Daoy (cell line): ENCODE measurements around the gene TNFSF12. TPM values are rescaled to one million over a fixed set of nuclear protein-coding genes. Genes with fewer than 3 reads are reported as not detected.

ENCODE experiments used
- DNase-seq: peaks from one replicate; pipeline ENCODE4 v3.0.0-alpha.2; 2015; ENCODE audit warnings: low read depth
- total RNA-seq: library from RNA; depleted of rRNA; stranded (reverse); fragments of >200 nt; shearing (Covaris generic); gene quantifications from 2 replicates; pipeline ENCODE4 v1.2.3, GENCODE V29; 2014

TNFSF12 gene
- total RNA-seq, 1 experiment from 2014 or later, result 6.4 TPM

DNA sequence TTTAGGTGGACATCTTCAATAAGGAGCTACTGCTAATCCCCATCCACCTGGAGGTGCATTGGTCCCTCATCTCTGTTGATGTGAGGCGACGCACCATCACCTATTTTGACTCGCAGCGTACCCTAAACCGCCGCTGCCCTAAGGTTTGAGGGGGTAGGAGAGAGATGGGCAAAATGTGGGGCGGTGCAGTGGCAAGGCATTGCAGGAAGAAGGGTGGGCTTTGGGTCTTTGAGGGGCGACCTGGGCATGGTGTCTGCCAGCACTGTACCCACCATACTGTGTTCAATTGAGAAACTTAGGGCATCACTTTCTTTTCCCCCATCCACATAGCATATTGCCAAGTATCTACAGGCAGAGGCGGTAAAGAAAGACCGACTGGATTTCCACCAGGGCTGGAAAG is 21.5 kb downstream of the TNFSF12 start:
- DNase-seq, result no peak

DNA sequence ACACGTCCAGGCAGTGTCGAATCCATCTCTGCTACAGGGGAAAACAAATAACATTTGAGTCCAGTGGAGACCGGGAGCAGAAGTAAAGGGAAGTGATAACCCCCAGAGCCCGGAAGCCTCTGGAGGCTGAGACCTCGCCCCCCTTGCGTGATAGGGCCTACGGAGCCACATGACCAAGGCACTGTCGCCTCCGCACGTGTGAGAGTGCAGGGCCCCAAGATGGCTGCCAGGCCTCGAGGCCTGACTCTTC is 23.4 kb downstream of the TNFSF12 start:
- DNase-seq, result no peak

DNA sequence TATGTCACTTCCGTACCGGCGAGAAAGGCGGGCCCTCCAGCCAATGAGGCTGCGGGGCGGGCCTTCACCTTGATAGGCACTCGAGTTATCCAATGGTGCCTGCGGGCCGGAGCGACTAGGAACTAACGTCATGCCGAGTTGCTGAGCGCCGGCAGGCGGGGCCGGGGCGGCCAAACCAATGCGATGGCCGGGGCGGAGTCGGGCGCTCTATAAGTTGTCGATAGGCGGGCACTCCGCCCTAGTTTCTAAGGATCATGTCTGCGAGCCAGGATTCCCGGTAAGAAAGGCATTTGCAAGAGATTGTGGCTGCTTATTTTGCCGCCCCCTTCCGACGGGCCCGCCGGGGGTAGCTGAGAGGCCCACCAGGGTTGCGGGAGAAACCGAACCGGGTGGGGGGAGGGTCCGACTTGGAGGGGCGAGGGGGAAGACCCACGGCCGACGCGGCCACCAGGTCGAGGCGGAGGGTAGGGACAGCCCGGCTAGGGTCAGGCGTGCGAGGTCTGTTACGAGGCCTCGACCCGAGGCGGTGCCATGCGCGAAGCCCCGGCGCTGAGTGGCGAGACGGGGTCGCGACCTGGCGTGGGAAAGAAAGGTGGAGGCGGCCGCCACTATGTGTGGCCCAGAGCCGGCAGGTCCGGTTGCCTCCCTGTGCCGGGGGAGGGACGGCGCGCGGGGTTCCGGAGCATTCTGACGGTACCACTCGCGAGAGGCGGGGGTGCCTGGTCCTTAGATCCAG is 23.9 kb downstream of the TNFSF12 start:
- DNase-seq, result peak; percentile 100

DNA sequence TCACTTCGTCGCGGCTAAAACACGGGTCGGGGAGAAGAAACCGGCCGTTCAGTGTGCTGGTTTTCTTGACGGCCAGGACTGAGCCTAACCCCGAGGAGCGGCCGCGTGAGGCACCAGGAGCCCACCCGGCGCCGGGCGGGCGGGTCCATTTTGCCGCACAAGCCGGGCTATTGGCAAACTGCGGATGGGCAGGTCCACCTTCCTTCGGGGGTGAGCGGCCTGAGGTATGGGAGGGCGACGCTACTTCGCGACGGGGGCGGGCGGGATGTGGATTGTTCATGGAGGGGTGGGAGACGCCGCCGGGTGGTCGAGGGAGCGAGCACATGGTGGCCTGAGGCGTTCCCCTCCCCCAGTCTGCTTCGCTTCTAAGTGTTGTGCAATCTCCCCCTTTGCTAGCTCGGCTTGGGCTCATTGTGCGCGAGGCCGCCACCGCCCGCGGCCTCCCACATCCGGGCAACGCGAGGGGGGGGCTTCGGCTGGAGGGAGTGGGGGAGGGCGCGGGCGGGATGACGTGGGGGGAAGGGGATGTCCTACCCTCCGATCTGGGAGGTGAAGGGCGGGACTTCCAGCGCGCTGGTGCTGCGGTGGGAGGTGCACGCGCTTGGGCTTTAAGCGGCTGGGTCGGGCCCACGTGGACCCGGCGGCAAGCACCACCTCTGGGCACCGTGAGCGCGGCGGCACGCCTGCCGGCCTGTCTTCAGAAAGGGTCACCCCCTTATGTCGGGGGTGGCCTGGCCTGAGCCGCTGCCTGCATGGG is 24.6 kb downstream of the TNFSF12 start:
- peak; percentile 94 for DNase-seq

DNA sequence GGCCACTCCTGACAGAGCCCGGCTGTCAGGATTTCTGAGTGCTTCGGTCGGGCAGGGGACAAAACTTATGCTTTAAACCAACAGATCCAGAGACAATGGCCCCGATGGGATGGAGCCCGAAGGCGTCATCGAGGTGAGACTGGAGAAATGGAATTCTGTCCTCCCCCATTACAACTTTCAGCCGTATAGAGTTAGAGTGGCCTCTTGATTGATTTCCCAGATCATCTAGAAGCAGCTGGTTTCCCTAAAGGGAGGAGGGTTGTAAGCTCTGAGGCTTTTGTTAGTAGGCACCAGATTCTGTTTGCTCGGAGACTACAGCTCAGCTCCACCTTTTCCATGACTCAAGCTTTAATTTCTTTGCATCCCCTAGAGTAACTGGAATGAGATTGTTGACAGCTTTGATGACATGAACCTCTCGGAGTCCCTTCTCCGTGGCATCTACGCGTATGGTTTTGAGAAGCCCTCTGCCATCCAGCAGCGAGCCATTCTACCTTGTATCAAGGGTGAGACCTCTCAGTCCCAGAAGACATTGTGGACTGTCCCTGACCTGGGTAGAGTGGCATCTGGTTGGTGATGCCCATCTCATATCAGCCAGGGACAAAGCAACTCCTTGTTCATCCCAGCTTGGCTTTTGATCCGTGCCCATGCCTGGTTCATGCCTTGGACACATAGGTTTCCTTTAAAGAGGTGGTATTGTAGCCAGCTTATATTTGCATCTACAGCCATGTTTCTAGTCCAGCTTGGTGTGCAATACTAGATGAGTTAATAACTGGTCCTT is 25.5 kb downstream of the TNFSF12 start:
- no peak for DNase-seq

DNA sequence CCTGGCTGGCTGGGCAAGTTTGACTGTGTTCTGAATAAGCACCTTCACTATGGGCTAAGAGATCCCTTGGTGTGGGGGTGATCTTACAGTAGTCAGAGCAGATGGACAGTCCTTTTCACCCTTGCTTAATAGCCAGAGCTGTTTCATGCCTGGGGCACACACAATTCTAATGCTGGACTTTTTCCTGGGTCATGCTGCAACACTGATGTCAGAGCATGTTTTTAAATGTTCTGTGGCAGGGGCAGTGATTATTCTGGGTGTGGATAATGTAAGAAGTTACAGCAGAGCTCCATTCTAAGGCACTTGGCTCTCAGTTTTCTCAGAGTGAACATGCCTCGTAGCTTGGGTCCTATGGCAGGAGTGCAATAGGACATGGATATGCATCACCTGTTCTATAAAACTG is 26.6 kb downstream of the TNFSF12 start:
- no peak for DNase-seq

DNA sequence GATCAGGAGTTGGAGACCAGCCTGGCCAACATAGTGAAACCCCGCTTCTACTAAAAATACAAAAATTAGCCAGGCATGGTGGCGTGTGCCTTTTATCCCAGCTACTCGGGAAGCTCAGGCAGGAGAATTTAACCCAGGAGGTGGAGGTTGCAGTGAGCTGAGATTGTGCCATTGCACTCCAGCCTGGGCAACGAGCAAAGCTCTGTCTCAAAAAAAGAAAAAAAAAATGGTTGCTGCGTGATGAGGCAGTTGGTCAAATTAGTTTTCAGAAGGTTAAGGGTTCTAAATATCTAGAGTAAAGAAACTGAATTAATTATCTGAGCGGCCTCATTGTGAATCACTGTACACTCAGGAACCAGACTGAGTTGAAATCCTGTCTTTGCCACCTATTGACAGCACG is 27.1 kb downstream of the TNFSF12 start:
- no peak for DNase-seq

DNA sequence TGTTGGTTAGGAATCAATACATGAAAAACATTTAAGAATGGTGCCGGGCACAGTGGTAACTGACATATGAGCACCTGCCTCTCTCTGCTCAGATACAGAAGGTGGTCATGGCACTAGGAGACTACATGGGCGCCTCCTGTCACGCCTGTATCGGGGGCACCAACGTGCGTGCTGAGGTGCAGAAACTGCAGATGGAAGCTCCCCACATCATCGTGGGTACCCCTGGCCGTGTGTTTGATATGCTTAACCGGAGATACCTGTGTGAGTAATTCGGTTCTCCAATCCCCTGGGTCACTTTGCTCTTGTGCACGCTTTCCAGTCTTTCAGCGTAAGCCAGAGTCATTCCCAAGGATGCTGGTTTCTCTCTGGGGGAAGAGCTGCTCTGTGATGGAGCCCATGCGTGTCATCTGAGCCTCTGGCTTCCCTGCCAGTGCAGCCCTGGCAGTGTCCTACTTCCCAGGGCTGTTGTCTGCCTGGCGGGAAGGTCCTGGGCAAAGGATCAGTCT is 27.6 kb downstream of the TNFSF12 start:
- no peak for DNase-seq

DNA sequence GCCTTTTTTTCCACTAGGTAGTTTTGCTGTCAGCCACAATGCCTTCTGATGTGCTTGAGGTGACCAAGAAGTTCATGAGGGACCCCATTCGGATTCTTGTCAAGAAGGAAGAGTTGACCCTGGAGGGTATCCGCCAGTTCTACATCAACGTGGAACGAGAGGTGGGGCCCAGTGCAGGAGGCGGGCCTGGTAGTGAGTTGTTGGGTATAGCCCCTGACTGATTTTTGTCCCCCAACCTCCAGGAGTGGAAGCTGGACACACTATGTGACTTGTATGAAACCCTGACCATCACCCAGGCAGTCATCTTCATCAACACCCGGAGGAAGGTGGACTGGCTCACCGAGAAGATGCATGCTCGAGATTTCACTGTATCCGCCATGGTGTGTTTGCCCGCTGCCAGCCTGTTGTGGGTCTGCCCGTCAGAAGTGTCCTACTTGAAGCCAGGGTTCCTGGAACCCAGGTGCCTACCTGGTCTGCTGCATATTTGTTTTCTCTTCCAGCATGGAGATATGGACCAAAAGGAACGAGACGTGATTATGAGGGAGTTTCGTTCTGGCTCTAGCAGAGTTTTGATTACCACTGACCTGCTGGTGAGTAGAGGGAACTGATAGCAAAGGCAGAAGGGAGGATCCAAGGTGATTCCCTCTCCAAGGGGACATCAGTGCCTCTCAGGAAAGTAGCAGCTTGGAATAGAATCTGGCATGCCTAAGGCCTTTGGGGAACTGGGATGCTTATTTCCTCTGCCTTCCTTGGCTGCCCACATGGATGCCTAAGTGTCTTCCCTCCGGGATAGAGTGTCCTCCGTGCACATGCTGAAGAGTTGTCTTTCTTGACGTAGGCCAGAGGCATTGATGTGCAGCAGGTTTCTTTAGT is 28.7 kb downstream of the TNFSF12 start:
- DNase-seq, result no peak

DNA sequence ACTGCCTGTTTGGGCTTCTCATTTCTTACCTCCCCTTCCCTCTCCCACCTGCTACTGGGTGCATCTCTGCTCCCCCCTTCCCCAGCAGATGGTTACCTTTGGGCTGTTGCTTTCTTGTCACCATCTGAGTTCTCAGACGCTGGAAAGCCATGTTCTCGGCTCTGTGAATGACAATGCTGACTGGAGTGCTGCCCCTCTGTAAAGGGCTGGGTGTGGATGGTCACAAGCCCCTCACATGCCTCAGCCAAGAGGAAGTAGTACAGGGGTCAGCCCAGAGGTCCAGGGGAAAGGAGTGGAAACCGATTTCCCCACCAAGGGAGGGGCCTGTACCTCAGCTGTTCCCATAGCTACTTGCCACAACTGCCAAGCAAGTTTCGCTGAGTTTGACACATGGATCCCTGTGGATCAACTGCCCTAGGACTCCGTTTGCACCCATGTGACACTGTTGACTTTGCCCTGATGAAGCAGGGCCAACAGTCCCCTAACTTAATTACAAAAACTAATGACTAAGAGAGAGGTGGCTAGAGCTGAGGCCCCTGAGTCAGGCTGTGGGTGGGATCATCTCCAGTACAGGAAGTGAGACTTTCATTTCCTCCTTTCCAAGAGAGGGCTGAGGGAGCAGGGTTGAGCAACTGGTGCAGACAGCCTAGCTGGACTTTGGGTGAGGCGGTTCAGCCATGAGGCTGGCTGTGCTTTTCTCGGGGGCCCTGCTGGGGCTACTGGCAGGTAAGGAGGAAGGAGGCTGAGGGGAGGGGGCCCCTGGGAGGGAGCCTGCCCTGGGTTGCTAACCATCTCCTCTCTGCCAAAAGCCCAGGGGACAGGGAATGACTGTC is 30.4 kb downstream of the TNFSF12 start, which contains the start of gene CD68:
Gene CD68 (plus strand): TSS at position 638 of the 833 bp plus-strand sequence. CDS start 40 bp downstream, at position 678.
- peak; percentile 97 for DNase-seq

DNA sequence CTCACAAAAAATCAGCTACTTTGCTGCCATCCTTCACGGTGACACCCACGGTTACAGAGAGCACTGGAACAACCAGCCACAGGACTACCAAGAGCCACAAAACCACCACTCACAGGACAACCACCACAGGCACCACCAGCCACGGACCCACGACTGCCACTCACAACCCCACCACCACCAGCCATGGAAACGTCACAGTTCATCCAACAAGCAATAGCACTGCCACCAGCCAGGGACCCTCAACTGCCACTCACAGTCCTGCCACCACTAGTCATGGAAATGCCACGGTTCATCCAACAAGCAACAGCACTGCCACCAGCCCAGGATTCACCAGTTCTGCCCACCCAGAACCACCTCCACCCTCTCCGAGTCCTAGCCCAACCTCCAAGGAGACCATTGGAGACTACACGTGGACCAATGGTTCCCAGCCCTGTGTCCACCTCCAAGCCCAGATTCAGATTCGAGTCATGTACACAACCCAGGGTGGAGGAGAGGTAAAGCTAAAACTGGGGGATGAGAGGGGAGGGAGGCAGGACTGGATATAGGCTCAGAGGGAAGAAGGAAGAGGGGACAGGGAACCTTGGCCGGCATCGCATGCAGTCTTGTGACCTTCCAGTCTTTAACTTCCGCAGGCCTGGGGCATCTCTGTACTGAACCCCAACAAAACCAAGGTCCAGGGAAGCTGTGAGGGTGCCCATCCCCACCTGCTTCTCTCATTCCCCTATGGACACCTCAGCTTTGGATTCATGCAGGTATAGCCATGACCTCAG is 31.2 kb downstream of the TNFSF12 start:
- no peak for DNase-seq

DNA sequence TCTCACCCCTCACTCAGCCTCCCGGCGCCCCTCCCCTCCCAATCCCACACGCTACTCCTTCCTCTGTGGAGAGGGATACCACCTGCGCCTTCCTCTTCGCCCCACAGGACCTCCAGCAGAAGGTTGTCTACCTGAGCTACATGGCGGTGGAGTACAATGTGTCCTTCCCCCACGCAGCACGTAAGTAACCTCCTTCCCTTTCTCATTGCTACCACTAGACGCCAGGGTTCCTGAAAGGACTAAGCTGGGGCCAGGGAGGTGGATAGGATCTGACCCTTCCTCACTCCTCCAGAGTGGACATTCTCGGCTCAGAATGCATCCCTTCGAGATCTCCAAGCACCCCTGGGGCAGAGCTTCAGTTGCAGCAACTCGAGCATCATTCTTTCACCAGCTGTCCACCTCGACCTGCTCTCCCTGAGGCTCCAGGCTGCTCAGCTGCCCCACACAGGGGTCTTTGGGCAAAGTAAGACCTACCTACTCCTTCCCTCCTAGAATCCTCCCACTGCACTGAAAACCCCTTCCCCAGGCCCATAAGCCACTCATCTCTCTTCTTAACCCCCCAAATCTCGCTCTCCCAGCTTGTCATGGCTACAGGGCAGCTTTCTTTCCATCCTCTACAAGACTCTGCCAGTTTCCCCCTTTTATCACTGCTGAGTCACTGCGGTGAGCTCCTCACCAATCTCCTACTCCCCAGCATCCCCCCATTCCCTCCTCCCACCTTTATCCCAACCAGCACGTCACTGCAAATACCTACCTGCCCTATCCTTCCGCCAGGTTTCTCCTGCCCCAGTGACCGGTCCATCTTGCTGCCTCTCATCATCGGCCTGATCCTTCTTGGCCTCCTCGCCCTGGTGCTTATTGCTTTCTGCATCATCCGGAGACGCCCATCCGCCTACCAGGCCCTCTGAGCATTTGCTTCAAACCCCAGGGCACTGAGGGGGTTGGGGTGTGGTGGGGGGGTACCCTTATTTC is 32.0 kb downstream of the TNFSF12 start:
- peak; percentile 57 for DNase-seq

DNA sequence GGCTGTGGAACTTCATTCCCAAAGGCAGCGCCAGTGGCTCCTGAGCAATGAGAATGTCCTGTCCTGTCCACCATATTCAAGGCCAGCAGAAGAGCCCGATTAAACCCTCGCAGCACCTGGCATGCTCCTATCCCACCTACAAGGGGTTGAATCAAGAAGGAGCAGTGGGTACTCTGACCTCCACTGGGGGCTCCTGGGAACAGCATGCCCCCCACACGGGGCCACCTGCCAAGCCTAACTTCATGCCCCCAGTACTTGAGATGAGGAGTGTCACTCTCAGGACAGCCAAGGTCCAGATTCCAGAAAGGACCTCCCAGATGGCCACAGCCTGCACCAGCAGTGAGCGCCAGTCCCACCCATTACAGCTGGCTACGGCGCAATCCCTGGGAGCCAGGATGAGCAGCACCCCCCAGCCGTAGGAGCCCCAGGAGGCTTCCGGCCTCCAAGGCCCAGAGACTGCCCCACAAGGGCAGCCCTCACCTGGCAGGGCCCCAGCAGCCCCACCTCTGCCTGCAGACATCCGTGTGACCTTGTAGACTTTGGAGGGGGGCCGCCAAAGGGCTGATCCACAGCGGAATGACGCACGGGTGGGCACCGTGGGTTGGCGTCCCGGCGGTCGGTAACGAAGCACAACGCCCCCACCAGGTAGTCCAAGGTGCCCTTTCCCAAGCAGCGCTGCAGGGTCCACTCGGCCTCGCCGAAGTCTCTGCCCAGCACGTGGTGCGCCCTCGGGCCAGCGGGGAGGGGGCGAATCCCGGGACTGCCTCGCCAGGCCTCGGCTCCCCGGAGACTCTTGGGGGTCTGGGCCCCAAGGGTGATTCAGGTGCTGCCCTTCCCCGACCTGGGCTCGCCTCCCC is 33.8 kb downstream of the TNFSF12 start:
- DNase-seq, result no peak

DNA sequence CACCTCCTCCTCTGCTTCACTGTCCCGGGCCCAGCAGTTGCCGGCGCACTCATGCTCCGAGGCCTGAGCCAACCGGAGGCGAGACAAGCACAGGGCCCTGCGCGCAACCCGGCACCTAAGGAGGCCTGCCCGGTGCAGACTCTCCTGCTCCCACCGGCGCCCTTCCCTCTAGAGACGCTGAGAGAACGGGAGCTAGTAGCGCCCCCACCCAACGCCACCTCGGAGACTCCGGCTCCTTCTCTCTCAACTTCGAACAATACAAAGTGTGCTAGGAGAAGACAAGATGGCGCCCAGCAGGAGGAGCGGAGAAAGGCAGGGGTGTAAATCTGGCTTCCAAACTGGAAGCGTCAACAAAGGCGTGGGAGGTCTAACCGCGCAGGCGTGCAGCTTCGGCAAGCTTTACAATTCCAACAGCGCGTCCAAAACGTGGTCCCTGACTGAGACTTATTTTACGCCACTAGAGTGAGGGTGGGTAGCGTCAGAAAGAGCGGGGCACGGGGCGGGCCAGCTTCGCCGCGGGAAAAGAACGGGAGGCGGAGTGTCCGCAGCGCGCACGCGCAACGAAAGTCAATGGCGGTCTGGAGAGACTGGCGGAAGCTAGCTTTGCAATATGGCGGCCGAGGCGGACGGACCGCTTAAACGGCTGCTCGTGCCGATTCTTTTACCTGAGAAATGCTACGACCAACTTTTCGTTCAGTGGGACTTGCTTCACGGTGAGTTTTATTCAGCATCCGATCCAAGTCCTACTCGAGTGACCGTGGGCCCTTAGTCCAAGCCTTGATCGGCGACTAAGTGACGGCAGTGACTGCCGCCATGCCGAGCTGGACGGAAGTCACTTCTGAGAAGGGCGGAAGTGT is 34.6 kb downstream of the TNFSF12 start, which contains the start of gene MPDU1:
Gene MPDU1 (plus strand): TSS at position 600 of the 857 bp plus-strand sequence. CDS start 11 bp downstream, at position 611.
- peak; percentile 98 for DNase-seq

DNA sequence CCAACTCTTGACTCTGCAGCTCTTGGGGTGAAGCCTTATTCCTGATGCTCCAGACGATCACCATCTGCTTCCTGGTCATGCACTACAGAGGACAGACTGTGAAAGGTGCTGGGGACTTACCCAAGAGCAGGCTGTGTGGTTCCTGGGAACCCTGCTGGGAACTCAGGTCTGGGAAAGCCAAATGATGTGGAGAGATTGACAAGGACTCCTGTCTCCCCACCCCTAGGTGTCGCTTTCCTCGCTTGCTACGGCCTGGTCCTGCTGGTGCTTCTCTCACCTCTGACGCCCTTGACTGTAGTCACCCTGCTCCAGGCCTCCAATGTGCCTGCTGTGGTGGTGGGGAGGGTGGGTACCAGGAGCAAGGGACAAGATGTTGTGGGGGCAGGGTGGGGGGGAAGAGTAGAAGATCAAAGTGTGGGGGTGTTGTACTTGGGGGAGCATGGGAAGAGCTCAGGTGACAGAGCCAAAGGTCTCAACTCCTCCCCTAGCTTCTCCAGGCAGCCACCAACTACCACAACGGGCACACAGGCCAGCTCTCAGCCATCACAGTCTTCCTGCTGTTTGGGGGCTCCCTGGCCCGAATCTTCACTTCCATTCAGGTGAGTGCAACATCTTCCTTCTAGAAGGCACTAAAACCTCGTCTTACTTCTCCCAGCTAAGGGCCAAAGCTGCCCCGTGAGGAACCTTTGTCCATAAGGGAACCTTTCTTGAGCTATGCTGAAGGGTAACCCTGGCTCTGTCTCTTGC is 38.0 kb downstream of the TNFSF12 start:
- peak; percentile 51 for DNase-seq
